DMS79 (cell line): ENCODE results near the gene TLCD1.

ENCODE experiments used
- DNase-seq: peaks from one replicate; lab custom pipeline; 2025; lab: John Stamatoyannopoulos, UW

Gene TLCD1

DNA sequence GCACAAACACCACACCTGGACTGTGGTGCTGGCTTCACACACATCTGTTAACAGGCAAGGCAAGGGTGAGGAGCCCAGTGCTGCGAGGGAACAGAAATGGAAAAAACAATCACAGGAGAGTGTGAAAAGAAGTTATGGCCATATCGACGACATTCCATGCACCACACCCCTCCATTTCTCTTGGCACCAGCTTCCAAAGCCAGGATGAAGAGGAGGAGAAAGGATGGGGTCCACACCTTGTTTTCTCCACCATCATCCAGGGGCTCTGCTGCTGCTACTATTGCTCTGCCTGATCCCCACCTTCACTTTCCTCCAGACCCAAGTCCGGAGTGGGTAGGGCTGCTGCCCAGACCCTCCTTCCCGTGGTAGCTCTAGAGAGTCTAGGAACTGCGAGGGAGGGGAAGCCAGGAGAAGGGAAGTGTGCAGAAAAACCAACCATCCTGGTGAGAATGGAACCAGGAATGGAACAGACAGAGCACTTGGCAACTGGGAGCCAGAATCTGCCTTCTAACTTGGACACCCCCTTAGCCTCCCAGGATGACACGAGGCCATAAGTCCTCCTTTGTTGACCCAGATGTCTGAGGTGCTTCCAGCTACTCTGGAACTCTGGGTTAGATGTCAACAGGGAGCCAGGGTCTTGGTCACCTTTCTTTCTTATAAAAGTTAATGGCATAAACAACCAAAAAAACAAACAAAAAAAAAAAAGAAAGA is 13.2 kb downstream of the TLCD1 start:
- no peak for DNase-seq

DNA sequence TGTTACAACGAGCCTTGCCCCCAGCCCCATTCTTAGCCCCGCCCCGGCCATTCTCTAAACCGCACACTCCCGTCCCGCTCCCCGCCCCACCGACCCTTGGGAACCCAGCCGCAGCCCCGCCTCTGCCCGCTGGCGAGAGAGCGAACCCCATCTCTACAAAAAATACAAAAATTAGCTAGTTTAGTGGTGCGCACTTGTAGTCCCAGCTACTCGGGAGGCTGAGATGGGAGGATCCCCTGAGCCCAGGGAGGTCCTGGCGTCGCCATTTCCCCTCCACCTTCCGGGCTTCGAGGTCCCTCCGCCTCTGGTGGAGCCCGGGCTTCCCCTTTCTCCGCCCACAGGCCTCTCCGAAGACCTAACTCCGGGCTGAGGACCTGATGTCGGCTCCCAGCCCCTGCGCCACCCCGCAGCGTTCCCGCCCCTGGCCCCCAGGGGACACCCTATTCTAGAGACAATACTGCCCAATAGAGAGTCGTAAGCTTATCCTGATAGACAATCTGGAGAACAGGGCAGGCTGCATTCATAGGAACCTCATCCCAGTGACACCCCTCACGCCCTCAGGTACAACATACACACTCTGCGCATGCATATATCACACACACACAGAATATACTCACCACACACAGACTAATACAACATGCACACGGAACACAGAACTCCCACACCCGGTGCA is 13.9 kb downstream of the TLCD1 start:
- peak; percentile 21 for DNase-seq

DNA sequence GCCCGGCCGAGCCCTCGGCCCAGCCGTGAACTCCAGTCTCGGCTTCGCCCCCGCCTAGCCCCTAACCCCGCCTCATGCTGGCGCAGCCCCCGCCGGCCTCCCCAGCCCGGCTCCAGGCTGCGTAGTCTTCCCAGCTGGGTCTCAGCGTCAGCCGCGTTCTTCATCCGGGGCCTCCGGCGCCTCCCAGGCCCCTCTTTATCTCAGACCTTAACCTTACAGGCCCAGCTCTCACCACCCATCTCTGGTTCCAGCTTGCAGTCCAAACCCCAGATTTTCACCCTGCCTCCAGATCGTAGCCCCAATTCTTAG is 14.4 kb downstream of the TLCD1 start, which contains the start of gene PROCA1:
TSS of gene PROCA1 (minus strand) at position 166 of the 309 bp plus-strand sequence. CDS start 228 bp downstream, outside the sequence.
- no peak for DNase-seq

DNA sequence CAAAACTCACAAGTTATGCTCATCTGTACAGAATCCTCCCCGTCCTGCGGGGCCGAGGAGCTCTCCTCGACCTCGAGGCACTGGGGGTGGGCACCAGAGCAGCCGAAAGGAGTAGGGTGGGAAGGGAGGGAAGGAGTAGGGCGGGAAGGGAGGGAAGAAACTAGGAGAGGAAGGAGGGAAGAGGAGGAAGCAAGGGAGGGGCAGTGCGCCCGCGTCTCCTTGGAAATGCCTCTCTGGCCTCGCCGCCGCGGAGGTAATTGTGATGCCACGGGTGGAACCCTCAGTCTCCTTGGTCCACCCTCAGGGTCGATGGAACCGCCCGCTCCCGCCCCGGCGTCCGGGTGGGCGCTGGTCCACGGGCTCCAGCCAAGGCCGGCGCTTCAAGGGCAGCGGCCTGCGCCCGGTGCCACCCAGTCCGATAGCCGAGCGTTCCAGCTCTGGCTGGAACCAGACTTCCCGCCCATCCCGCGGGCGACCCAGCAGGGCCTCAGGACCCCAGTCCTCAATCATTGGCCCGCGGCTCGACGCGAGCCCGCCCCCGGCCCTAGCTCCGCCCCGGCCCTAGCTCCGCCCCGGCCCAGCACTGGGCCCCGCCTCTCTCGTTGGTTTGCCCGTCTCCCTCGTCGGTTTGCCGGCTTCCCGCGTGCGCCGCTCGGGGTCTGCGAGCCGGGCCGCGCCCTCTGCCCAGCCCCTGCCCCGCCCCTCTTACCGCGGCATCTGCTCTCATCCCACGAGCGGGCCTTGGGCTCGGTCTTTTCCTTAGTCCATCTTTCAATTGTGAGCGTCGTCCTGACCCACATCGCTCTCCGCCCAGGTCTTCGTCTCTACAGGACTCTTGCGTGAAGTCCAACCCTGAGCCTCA is 14.9 kb downstream of the TLCD1 start:
- DNase-seq: peak; percentile 88

DNA sequence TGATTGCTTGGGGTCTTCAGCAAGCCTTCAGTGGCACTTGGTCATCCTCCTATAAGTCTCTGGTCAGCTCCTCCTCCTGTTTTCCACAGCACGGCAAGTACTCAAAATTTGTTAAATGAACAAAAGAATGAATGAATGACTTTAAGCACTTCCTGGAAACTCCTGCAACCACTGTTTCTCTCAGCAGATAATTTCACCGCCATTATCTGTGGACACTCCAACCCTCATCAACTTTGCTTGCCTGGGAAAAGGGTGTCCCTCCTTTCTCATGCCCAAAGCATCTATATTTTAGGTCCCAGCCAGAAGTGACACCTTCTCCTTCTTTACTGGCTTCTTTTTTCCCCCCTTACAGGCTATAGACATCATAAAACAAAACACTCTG is 18.7 kb downstream of the TLCD1 start:
- DNase-seq: no peak

DNA sequence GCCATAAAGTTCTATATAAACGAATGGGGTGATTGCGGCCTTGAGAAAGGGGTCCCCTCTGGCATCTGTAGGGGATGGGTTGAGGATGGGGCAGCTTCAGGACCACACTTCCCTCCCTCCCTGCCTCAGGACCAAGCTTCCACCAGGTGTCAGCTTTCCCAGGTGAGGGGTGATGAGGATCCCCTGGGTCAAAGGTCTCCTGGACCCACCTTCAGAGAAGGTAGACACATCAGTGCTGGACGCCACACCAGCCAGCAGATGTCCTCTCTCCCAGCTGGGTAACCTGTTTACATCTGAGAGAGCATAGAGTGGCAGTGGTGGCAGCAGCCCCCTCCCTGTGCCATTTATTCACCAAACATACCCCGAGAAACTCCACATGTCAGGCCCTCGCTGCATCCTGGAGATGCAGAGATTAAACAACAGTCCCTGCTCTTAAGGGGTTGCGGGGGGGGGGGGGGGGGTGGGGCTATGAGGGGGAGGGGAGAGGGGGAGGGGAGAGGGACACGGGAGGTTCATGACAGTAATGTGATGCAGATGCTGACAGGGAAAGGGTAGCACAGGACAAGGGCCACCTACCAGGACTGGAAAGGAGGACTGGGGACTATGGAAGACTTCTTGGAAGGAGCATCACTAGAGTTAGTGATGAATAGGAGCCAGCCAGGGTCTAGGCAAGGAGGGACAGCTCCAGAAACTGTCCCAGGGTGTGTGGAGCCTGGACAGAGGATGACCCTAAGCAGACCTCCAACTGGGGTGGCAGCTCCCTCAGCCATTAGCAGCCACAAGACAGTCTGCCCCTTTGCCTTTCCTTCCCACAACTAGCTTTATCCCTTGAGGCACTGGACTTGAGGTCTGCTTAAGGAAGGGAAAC is 19.3 kb downstream of the TLCD1 start:
- DNase-seq: no peak

DNA sequence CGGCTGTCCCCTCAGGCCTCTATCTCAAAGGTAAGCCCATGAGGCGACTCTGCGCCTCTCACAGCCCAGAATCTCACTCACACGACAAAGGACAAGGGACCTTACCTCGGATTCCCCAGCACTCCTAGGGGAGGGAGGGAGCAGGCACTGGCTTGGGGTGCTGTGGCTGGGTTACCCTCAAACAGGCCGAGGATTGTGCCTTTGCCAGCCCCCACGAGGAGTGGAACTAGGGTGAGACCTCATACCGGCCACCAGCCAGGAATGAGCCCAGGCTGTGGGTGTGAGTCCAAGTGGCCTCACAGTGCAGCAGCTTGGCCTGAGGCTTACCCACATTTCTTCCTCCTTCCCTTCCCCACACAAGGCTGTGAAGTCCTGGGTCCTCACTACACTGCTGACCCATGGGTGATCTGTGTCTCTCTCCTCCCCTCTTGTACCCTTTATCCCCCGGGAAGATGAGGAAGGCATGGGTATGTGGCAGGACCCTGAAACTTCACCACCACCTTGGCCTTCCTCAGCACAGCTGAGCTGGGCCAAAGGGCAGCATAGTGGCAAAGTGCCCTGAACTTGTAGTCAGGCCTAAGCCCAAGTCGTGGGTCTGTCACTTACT is 20.2 kb downstream of the TLCD1 start:
- DNase-seq: no peak

DNA sequence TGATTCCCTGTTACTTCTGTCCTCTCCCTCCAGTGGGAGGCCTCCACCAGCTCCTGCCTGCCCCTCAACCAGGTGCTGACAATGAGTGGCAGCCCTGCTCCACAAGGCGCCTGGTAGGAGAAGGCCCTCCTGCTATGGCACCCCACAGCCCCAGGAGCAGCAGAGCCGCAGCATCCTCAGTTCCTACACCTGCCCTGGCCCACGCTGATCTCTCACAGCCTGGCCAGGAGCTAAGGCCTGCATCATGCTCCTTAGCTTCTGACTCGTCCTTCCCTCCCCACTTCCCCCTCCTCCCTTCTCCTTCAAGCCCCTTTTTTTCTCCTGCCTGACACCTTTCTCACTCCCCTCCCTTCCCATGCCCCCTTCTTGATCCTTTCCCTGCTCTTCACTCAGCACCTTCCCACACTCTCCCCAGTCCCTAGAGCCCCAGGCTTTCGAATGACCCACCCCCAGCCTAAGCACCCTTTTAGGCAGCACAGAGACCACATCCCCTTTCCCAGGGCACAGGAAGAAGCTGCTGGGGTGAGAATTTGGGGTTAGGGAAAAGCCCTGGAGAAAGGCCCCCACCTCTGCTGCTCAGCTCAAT is 20.9 kb downstream of the TLCD1 start:
- no peak for DNase-seq

DNA sequence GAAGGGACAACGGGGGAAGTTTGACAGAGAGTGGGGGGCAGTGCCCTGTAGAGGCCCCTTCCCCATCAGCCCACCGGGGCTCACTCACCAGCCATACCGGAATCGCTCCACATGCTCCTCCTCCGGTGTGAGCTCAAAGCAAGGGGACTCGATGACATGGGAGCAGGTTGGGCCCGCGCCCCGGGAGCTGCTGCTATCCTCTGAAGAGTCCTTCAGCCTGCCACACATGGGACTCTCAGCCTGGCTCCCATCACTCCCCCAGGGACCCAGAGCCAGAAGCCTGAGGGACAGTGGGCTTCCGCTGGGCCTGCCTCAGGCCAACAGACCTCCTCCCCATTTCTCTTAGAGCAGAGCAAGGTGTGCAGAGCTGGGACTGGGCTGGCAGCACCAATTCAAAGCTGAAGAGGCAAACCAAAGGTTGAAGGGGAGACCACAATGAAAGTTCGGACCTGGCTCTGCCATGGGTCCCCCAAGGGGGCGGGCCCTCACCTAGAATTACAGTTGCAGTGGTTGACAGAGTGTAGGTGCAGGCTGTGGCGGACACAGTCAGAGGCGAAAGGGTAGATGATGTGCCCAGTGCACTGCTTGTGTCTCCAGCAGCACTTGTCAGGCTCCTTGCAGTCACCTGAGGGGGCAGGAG is 21.7 kb downstream of the TLCD1 start:
- no peak for DNase-seq

DNA sequence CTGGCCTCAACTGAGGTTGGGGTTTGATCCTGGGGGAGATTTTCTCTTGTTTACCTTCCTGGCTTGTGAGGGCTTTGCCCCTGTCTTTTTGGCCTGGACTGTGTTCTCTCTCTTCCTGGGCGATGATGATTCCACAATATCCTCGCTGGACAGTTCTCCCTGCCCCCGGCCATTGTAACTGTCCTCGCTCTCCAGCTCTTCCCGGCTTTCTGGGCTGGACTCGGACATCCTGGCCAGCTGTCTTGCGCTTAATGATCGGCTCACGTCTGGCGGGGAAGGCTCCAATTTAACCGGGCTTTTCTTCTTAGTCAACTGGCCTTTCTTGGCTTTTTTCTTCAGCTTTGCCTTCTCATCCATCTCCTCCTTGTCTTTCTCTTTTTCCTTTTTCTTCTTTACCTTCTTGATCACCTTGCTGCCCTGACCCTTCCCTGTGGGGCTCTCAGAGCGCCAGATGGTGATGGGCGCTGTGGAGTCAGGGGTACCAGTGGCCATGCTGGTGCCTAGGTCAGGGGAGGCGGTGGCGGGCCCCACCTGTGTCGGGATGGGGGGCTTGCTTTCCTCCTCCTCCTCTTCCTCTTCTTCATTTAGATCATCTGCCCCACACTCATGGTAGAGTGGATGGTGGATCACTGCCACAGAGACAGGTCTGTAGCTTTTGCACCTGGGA is 22.3 kb downstream of the TLCD1 start:
- DNase-seq: no peak

DNA sequence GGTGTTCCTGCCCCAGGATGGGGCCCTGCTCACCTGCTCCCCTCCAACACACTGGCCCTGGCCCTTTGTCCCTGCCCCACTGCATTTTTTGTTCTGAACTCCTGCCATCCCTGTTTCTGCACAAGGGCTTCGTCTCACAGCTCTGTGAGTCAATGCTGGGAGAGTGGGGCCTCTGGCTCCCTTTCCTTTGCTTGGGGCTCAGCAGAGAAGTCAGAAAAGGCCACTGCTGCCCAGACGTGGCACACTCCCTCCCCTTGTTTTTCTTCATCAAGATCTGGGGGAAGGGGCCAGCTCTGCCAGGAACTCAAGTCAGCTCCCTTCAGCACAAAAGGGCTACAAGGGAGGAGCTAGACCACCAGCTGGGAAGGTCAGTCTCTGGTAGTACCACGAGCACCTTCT is 23.3 kb downstream of the TLCD1 start:
- DNase-seq: no peak

DNA sequence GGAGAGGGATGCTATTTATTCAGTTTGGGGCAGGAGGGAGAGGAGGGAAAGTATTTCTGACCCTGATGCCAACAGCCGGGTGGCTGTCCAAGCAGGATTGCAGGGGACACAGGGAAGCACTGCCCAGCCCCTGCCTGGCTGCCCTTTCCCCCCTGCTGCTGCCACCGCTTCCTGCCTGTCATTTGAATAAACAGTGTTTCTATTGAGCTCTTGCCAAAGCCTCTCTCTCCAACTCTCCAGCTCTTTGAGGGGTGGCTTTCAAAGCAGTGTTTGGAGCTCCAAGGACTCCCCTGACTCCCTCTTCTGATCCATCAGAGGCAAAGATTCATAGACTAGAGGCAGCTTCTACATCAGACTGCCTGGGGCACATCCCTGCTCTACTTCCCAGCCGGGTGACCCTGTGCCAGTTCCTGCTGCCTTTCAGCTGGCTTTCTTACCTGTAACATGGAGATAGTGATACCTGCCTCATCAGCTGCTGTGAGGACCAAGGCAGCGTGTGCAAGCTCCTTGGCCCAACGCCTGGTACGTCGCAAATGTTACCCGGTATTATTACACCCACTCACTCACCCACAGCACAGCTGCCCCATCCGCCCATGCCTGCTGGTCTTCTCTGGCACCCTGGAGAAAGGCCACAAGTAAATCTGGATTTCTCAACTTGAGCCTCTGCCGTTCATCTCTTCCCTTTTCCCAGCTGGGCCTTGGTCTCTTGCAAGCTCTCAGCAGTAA is 23.8 kb downstream of the TLCD1 start:
- DNase-seq: peak; percentile 70

DNA sequence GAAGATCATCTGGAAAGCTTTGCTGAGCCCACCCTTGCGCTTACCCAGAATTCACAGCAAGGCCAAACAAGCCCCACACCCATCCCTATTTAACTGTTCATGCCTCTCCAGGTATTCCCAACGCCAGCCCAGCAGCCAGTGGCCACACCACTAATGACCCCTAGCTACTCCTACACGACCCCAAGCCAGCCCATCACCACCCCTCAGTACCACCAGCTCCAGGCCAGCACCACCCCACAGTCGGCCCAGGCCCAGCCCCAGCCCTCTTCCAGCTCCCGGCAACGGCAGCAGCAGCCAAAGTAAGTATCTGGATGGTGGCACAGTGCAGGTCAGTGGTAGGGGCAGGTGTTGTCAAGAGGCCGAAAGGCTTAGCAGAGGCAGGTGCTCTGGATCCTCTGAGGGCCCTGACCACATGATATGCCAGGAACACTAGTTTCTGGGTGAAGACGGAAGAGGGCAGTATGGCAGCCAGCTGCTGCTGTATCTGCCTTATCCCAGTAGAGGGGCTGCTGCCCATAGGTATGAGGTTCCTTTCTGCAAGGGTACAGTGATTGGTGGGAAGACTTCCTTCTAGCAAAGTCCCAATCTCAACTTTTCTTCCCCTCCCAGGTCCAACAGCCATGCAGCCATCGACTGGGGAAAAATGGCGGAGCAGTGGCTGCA is 25.1 kb downstream of the TLCD1 start:
- DNase-seq: no peak

DNA sequence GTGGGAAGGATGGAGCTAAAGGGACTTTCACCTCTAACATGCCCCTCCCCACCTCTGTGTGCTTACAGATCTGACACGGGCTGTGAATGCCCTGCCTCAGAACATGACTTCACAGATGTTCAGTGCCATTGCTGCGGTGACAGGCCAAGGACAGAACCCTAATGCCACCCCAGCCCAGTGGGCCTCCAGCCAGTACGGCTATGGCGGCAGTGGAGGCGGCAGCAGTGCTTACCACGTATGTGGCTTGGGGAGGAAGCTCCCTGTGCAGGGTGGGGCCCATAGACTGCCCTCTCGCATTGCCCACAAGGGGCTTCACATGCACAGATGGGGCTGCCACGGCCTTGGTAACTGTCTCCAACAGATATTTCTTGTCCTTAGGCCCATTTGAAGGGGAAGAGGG is 25.8 kb downstream of the TLCD1 start:
- no peak for DNase-seq

DNA sequence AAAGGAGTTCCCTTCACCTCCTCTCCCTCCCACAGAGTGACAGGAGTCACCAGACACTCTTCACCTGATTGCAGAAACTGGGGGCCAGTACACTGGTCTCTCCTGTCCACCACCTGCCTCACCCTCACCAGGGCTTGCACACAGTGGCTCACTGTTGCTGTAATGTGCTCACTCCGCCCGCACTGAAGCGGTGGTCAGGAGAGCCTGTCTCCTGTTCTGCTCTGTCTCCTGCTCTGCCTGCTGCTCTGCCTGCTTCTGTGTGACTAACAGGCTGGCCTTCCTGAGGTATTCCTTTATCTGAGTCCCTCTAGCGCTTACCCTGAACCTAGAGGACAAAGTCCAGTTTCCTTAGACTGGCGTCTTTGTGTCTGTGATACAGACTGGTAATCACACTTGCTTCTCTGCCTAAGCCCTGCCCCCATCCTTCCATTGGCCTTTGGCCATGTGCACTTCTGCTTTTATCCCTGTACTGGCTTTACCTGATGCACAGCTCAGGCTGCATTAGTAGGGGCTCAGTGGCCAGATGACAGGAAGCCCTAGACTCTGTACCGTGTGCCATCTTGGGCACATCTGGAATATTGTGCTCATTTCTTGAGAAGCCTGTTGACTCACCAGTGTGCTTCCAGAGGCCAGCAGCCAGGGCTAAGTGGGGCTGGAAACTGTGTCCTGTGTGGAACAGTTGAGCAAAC is 27.6 kb downstream of the TLCD1 start:
- no peak for DNase-seq

DNA sequence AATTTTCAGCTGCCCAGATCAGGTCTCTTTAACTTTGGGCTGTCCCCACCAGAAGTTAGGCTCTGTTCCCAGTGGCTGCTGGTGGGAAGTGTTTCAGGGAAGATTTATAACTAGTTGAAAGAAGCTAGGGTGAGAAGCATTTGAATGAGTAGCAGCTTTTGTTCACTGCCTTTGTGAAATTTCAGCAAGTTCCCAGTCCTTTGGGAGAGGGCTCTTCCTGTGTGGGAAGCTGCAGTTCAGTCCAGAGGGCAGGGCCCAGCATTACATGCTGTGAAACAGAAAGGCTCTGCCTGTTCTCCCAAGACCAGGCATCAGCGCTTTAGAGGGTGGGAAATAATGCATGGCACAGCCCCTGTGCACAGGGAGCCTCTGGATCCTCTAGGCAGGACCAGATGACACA is 32.2 kb downstream of the TLCD1 start:
- no peak for DNase-seq

DNA sequence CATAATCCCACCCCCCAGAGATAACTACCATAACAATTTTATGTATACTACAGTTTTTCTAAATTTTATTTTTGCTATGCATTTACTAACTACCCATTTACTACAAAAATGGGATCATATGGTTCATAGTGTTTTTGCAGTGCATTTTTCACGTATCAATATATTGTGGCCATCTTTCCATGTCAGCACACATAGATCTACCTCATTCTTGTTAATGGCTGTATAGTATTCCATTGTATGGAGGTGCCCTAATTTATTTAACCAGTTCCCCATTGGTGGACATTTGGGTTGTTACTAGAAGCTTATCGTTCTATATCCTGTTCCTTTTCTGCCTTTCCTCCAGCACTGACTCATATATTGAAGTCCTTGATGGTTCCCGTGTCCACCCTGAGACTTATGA is 37.0 kb downstream of the TLCD1 start:
- DNase-seq: no peak

DNA sequence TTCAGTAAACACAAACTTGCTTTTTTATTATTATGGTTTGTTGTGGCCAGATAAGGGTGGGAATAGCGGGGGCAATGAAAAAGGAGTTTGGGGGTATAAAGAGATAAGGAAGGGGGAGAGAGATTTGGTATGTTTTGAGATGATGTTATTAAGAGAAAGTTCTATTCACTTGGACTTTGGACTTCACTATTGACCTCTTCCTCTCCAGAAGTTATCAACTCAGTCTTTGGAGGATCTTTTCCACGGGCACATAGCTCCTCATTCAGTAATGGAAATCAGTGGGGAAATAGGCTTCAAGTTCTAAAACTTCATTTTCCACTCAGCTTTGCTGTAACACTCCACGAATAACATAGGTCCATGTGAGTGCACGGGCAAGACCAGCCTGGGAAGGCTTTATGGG is 37.6 kb downstream of the TLCD1 start:
- DNase-seq: no peak
